Right cardiac atrium (tissue), 5 donors: Measurements from ENCODE around the gene TSHZ2. TPM values are rescaled to one million over a fixed set of nuclear protein-coding genes. Genes with fewer than 3 reads are reported as not detected.

Experiments used
- ATAC-seq, 2 donors: fragments of 200-7000 bp; cut with Tn5 transposase; one replicate each; pipeline versions ENCODE4 v1.8.0 to v1.9.1; 2020; ENCODE audit warnings: moderate library complexity in 2 of 2, mild to moderate bottlenecking in 1 of 2
- DNase-seq, 3 donors: peaks; one replicate each; pipeline ENCODE4 v3.0.0-alpha.2; 2020
- H3K27ac ChIP-seq: one replicate; pipeline ENCODE4 v1.5.1; 2013; ENCODE audit warnings: mild to moderate bottlenecking, low read length, control low read depth, moderate library complexity
- H3K27me3 ChIP-seq: one replicate; pipeline ENCODE4 v1.6.1; 2013; ENCODE audit not compliant: control insufficient read depth, insufficient read depth
- H3K4me1 ChIP-seq: one replicate; pipeline ENCODE4 v1.6.1; 2013; ENCODE audit warnings: low read length; ENCODE audit not compliant: control insufficient read depth, insufficient read depth
- H3K4me3 ChIP-seq: one replicate; pipeline ENCODE4 v1.5.1; 2013; ENCODE audit warnings: low read length, control low read depth
- H3K9me3 ChIP-seq: one replicate; pipeline ENCODE4 v1.6.1; 2013; ENCODE audit warnings: low read length; ENCODE audit not compliant: control insufficient read depth
- WGBS: extraction: QIAGEN DNeasy Blood & Tissue Kit; methylation state at CpG from one replicate; pipeline ENCODE4 v1.1.7; 2013; 5-methylcytosine and 5-hydroxymethylcytosine counted together
- intact Hi-C, 4 donors: fragments of 100-400 bp; cut with DNase I; formaldehyde crosslinking; loops; one replicate each; pipeline versions ENCODE4 v1.11.0 to v1.14.0; 2022 to 2023
- polyA plus RNA-seq: library from polyadenylated mRNA; stranded (reverse); fragments of 200-250 nt; gene quantifications from one replicate; pipeline ENCODE4 v1.2.3, GENCODE V29; 2013
- total RNA-seq, 4 donors: library from RNA; stranded (reverse); fragmentation: NEBNext Ultra II Directional; extraction: Animal tissue kit (Norgen Biotek cat#: 25700); gene quantifications; one replicate each; pipeline ENCODE4 v1.2.1, GENCODE V29; 2021
- donor health status: healthy with polysubstance abuse.
- donor health status: DM: no; HTN: yes; CAD: no.
- donor health status: DM: no; HTN: no; CAD: no.
- donor health status: DM: no; HTN: yes; CAD: no; lungs with severe emphysema.
- donor health status: DM: yes; HTN: yes; CAD: no.

The TSHZ2 gene
- total and polyA plus RNA-seq, 5 donors, result 2.3 to 8.9 (median 6.9) TPM

DNA sequence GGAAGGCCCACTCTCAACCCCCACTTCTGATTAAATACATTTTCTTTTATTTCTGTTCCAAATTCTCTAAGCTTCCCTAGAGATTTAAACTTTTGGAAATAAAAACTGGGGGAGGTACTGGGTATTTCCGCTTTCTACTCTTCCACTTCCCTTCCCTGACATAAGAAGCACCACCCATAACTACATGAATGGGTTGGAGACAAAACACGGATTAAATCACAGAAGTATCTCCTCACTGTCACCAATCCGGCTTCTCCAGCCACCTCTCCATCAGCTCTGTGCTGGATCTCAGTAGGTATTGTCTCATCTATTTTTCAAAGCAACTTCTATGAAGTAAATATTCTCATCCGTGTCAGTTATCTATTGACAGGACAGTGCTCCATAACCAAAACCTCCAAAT, 150.7 kb downstream of the TSHZ2 start:
- ATAC-seq, result no peak
- DNase-seq, result no peak
- Histone ChIP-seq H3K4me1 (no peaks in the 10 kb centered on the region), H3K27me3 (no peaks in the 10 kb centered on the region), H3K27ac (no peak overlapping the region), H3K4me3 (no peak overlapping the region), H3K9me3 (no peaks in the 10 kb centered on the region)
- intact Hi-C loops, result no loop called here
- 70% methylated on average over 4 of the region's 4 CpGs for WGBS

DNA sequence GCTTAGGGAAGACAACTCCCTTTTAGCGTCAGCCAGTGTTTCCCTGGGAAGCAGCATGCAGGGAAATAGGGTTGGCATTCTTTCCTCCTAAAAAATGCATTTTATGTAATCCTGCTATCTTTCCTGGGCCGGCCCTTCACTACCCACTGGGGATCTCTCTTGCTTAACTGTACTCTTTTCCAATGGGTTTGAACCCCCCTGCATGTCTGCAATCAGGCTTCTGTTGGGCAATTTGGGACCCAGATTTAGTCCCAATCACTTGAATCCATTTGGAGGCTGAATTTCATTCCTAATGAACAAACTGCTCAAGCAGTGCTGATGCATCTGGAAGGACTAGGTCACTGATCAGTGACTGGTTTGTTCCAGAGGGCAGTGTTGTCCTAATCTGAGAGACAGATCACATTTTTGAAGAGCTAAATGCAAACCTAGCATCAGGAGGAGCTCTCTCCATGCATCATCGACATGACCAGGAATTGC, 152.0 kb downstream of the TSHZ2 start:
- WGBS, result 65% methylated on average over 3 of the region's 3 CpGs
- intact Hi-C loops, result no loop called here
- Histone ChIP-seq H3K27ac (no peak overlapping the region), H3K4me3 (no peak overlapping the region), H3K4me1 (no peaks in the 10 kb centered on the region), H3K9me3 (no peaks in the 10 kb centered on the region), H3K27me3 (no peaks in the 10 kb centered on the region)
- ATAC-seq (peak; percentile 95 to 96), DNase-seq (peak; percentile 57 to 79 (median 64))

DNA sequence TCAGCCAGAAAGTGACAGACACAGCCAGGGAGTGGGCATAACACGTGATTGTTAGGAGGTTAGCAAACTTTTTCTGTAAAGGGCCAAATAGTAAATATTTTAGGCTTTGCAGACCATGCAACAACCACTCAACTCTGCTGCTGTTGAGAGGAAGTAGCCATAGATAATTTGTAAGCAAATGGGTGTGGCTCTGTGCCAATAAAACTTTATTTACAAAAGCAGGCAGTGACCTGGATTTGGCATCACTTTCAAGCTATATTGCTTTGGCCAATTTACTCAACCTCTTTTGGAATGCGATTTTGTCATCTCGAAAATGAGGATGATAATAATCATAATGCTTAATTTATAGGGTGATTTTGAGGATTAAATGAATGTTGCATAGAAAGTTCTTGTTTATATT, 152.6 kb downstream of the TSHZ2 start:
- Histone ChIP-seq H3K4me1 (no peaks in the 10 kb centered on the region), H3K9me3 (no peaks in the 10 kb centered on the region), H3K27ac (no peak overlapping the region), H3K4me3 (no peak overlapping the region), H3K27me3 (no peaks in the 10 kb centered on the region)
- ATAC-seq, result no peak
- no peak for DNase-seq
- intact Hi-C loops, result no loop called here
- WGBS, result 88% methylated on average over 3 of the region's 3 CpGs

GRCh38 chr20:53126185-53126584, 154.0 kb downstream of the TSHZ2 start:
- no peaks in the 10 kb centered on the region for H3K9me3 ChIP-seq
- intact Hi-C loops, result no loop called here
- no peak for DNase-seq
- ATAC-seq, result no peak
- WGBS, result 60% methylated on average over 7 of the region's 7 CpGs
- no peak overlapping the region for H3K27ac ChIP-seq
- no peaks in the 10 kb centered on the region for H3K27me3 ChIP-seq
- H3K4me1 ChIP-seq, result no peaks in the 10 kb centered on the region
- no peak overlapping the region for H3K4me3 ChIP-seq

DNA sequence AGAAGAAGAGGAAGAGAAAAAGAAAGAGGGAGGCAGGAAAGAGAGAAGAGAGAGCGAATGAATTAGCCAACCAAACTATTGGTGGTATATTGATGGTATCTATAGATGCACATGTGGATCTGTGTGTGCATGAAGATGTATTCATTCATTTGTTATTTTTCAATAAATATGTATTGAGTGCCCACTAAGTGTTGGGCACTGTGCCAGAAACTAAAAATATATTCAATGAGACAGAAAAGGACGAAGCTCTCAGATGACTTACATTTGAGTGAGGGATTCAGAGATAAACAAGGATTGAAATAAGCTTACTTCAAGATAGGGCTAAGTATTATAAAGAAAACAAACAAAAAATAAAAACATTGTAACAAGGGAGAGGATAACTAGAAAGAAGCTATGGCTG, 154.9 kb downstream of the TSHZ2 start:
- ATAC-seq (no peak), DNase-seq (no peak)
- intact Hi-C loops, result no loop called here
- no peak overlapping the region for H3K4me3 ChIP-seq
- no peaks in the 10 kb centered on the region for H3K9me3 ChIP-seq
- H3K27me3 ChIP-seq, result no peaks in the 10 kb centered on the region
- H3K4me1 ChIP-seq, result no peaks in the 10 kb centered on the region
- H3K27ac ChIP-seq, result no peak overlapping the region
- WGBS, result 60% methylated on average over 2 of the region's 2 CpGs

- Histone ChIP-seq H3K9me3 (no peaks in the 10 kb centered on the region), H3K4me3 (no peak overlapping the region), H3K27me3 (no peaks in the 10 kb centered on the region), H3K27ac (no peak overlapping the region), H3K4me1 (no peaks in the 10 kb centered on the region)
- 78% methylated on average over 2 of the region's 2 CpGs for WGBS
- ATAC-seq (no peak), DNase-seq (no peak)
- intact Hi-C loops, result no loop called here
These were observed 155.8 kb downstream of the TSHZ2 start for GRCh38 chr20:53128004-53128403.

DNA sequence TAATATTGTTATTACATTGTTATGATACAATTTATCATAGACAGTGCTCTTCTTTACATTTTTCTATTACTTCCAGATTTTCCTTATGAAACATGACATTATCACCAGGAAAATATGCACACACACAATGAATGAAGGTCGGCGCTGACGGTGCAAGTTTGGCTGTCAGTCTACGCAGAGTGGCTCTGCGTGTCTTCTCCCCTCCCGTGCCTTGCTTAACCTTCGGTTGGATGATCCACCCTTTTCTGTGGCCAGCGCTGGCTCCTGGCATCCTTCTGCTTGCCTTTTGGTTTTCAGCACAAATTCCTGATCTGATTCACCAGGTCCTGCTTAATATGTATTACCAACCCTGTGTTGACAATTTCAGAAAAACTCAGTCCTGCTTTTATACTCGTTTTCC, 157.4 kb downstream of the TSHZ2 start:
- no peaks in the 10 kb centered on the region for H3K4me1 ChIP-seq
- H3K4me3 ChIP-seq, result no peak overlapping the region
- H3K27me3 ChIP-seq, result no peaks in the 10 kb centered on the region
- DNase-seq (no peak), ATAC-seq (no peak)
- WGBS, result 90% methylated on average over 9 of the region's 9 CpGs
- intact Hi-C loops, result no loop called here
- H3K27ac ChIP-seq, result no peak overlapping the region
- no peaks in the 10 kb centered on the region for H3K9me3 ChIP-seq

DNA sequence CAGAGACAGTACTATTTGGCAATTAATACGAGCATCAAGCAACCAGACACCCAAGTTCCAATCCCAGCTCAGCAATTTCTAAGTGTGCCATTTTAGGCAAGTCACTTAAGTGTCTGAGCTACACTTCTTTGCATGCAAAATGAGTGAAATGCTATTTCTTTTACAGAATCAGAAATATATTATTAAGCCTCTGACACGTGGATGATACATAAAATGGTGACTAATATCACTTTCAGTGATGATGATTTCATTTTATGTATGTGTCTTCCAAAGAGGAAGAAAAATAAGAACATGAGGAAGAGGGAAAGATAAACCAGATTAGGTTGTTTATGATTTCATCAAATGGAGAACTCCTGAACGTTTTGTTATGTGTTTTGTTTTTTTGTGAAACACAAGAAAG, 158.6 kb downstream of the TSHZ2 start:
- ATAC-seq (no peak), DNase-seq (no peak)
- intact Hi-C loops, result no loop called here
- Histone ChIP-seq H3K27ac (no peak overlapping the region), H3K27me3 (no peaks in the 10 kb centered on the region), H3K4me1 (no peaks in the 10 kb centered on the region), H3K9me3 (no peaks in the 10 kb centered on the region), H3K4me3 (no peak overlapping the region)
- 58% methylated on average over 3 of the region's 3 CpGs for WGBS

GRCh38 chr20:53133125-53133524, 161.0 kb downstream of the TSHZ2 start:
- DNase-seq, result no peak
- Histone ChIP-seq H3K4me3 (no peak overlapping the region), H3K4me1 (no peaks in the 10 kb centered on the region), H3K27me3 (no peaks in the 10 kb centered on the region), H3K27ac (no peak overlapping the region), H3K9me3 (no peaks in the 10 kb centered on the region)
- no peak for ATAC-seq
- WGBS, result 69% methylated on average over 4 of the region's 4 CpGs
- intact Hi-C loops, result no loop called here

- intact Hi-C loops, result no loop called here
- no peak for DNase-seq
- WGBS, result 74% methylated on average over 4 of the region's 4 CpGs
- H3K4me3 ChIP-seq, result no peak overlapping the region
- H3K27me3 ChIP-seq, result no peaks in the 10 kb centered on the region
- no peak for ATAC-seq
- H3K4me1 ChIP-seq, result no peaks in the 10 kb centered on the region
- H3K27ac ChIP-seq, result no peak overlapping the region
- H3K9me3 ChIP-seq, result no peaks in the 10 kb centered on the region
These were observed 161.5 kb downstream of the TSHZ2 start for GRCh38 chr20:53133628-53134027.

DNA sequence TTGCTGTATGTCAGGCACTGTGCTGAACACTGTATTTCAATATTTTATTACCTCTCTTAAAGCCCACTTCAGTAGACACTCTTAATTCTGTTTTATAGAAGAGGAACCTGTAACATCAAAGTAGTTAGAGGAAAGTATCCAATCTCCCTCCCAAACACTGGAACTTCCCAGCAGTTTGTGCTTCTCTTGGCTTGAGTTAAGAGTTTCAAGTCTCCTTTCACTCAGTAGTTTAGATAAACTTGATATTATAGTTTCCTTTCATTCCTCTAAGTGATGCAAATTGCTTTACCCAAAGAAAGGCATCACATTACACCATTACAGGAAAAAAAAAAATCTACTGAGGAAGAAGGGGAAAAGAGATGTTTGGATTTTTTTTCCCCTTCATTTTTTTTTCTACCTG, 164.3 kb downstream of the TSHZ2 start:
- Histone ChIP-seq H3K4me3 (no peak overlapping the region), H3K27ac (no peak overlapping the region), H3K27me3 (no peaks in the 10 kb centered on the region), H3K4me1 (no peaks in the 10 kb centered on the region), H3K9me3 (no peaks in the 10 kb centered on the region)
- intact Hi-C loops, result no loop called here
- ATAC-seq (no peak), DNase-seq (no peak)

GRCh38 chr20:53138454-53139262, 166.5 kb downstream of the TSHZ2 start:
- Histone ChIP-seq H3K9me3 (no peaks in the 10 kb centered on the region), H3K27me3 (no peaks in the 10 kb centered on the region), H3K27ac (no peak overlapping the region), H3K4me3 (no peak overlapping the region), H3K4me1 (no peaks in the 10 kb centered on the region)
- DNase-seq, result no peak
- 87% methylated on average over 3 of the region's 3 CpGs for WGBS
- intact Hi-C loops, result no loop called here
- ATAC-seq, result no peak
